Measurements from ENCODE around the gene CDH4. TPM values are rescaled to one million over a fixed set of nuclear protein-coding genes. Genes with fewer than 3 reads are reported as not detected.

Gene CDH4
- total and polyA plus RNA-seq, 2 donors (not counting 1 experiment from before 2014, with no cell fraction given) = not detected

GRCh38 chr20:61555566-61555965, 303.5 kb downstream of the CDH4 start:
- TF ChIP-seq EZH2 (IDR thresholded peaks at IDR 0.05; ENCODE audit: borderline replicate concordance, insufficient read depth, low read depth, low read length, poor library complexity, severe bottlenecking) (no peak), CTCF (IDR thresholded peaks at IDR 0.05) (no peak)
- Histone ChIP-seq H2AFZ (ENCODE audit: insufficient read depth, low read depth, low read length, poor library complexity, severe bottlenecking) (no peak overlapping the region), H3K27me3 (replicated peaks in 1 of 4; ENCODE audit: control extremely low read depth in 1 of 4, control insufficient read depth in 3 of 4, insufficient read depth in 4 of 4, low read length in 3 of 4) (no peaks in the 10 kb centered on the region), H3K4me1 (ENCODE audit: control insufficient read depth in 2 of 2, insufficient read depth in 2 of 2, low read length in 2 of 2) (no peaks in the 10 kb centered on the region), H3K36me3 (replicated peaks in 1 of 2; ENCODE audit: control extremely low read depth in 1 of 2, control insufficient read depth in 1 of 2, extremely low read depth in 1 of 2, insufficient read depth in 2 of 2, low read length in 1 of 2) (no peaks in the 10 kb centered on the region), H3K4me2 (replicated peaks; ENCODE audit: low read depth, low read length, poor library complexity, severe bottlenecking) (no peak overlapping the region), H4K20me1 (ENCODE audit: control insufficient read depth, insufficient read depth, low read length, poor library complexity, severe bottlenecking) (no peaks in the 10 kb centered on the region), H3K79me2 (ENCODE audit: control insufficient read depth, insufficient read depth, low read length) (no peaks in the 10 kb centered on the region), H3K27ac (ENCODE audit: low read length in 2 of 2) (no peak overlapping the region), H3K4me3 (ENCODE audit: control extremely low read depth in 1 of 5, extremely low read depth in 1 of 5, insufficient read depth in 1 of 5, low read depth in 2 of 5, low read length in 4 of 5) (no peak overlapping the region), H3K9ac (ENCODE audit: low read length) (no peak overlapping the region), H3K9me3 (ENCODE audit: control extremely low read depth in 1 of 3, control insufficient read depth in 2 of 3, insufficient read depth in 1 of 3, low read length in 2 of 3) (peaks cover 0 to 29% (median 0%) of the 10 kb centered on the region in 3 donors)
- Mint-ChIP-seq H3K4me1 (no peaks in the 10 kb centered on the region), H3K27me3 (no peaks in the 10 kb centered on the region), H3K4me3 (no peak overlapping the region), H3K9me3 (ENCODE audit: insufficient read depth) (peaks cover 5% of the 10 kb centered on the region), H3K27ac (no peak overlapping the region)
- ATAC-seq (ENCODE audit: low read depth) (no peak), DNase-seq (no peak)
- intact Hi-C loops (cut with micrococcal nuclease) = no loop called here
- POLR2A ChIA-PET = no interaction called here
- WGBS (ENCODE audit: insufficient coverage) = 100% methylated on average over 1 of the region's 6 CpGs
- CTCF ChIA-PET = no interaction called here

- H3K4me1 Mint-ChIP-seq = no peaks in the 10 kb centered on the region
- ATAC-seq (ENCODE audit: low read depth) (no peak), DNase-seq (no peak)
- Histone ChIP-seq H3K9me3 (ENCODE audit: control extremely low read depth in 1 of 3, control insufficient read depth in 2 of 3, insufficient read depth in 1 of 3, low read length in 2 of 3) (peaks cover 0 to 32% (median 0%) of the 10 kb centered on the region in 3 donors), H3K27ac (ENCODE audit: low read length in 2 of 2) (no peak overlapping the region), H2AFZ (ENCODE audit: insufficient read depth, low read depth, low read length, poor library complexity, severe bottlenecking) (no peak overlapping the region), H3K79me2 (ENCODE audit: control insufficient read depth, insufficient read depth, low read length) (no peaks in the 10 kb centered on the region), H3K9ac (ENCODE audit: low read length) (no peak overlapping the region), H4K20me1 (ENCODE audit: control insufficient read depth, insufficient read depth, low read length, poor library complexity, severe bottlenecking) (no peaks in the 10 kb centered on the region), H3K4me3 (ENCODE audit: control extremely low read depth in 1 of 5, extremely low read depth in 1 of 5, insufficient read depth in 1 of 5, low read depth in 2 of 5, low read length in 4 of 5) (no peak overlapping the region), H3K4me2 (replicated peaks; ENCODE audit: low read depth, low read length, poor library complexity, severe bottlenecking) (no peak overlapping the region), H3K36me3 (replicated peaks in 1 of 2; ENCODE audit: control extremely low read depth in 1 of 2, control insufficient read depth in 1 of 2, extremely low read depth in 1 of 2, insufficient read depth in 2 of 2, low read length in 1 of 2) (no peaks in the 10 kb centered on the region), H3K4me1 (ENCODE audit: control insufficient read depth in 2 of 2, insufficient read depth in 2 of 2, low read length in 2 of 2) (no peaks in the 10 kb centered on the region), H3K27me3 (replicated peaks in 1 of 4; ENCODE audit: control extremely low read depth in 1 of 4, control insufficient read depth in 3 of 4, insufficient read depth in 4 of 4, low read length in 3 of 4) (no peaks in the 10 kb centered on the region)
- H3K27ac Mint-ChIP-seq = no peak overlapping the region
- TF ChIP-seq EZH2 (IDR thresholded peaks at IDR 0.05; ENCODE audit: borderline replicate concordance, insufficient read depth, low read depth, low read length, poor library complexity, severe bottlenecking) = no peak
- TF ChIP-seq CTCF (IDR thresholded peaks at IDR 0.05) = no peak
- H3K27me3 Mint-ChIP-seq = no peaks in the 10 kb centered on the region
- intact Hi-C loops (cut with micrococcal nuclease) = no loop called here
- WGBS (ENCODE audit: insufficient coverage) = 94% methylated on average over 2 of the region's 3 CpGs
- ChIA-PET CTCF (no interaction called here), POLR2A (no interaction called here)
- H3K4me3 Mint-ChIP-seq = no peak overlapping the region
- H3K9me3 Mint-ChIP-seq (ENCODE audit: insufficient read depth) = peaks cover 5% of the 10 kb centered on the region
Observed at GRCh38 chr20:61556111-61556510, 304.1 kb downstream of the CDH4 start.

Measured in B cell (primary cell).